Gastroesophageal sphincter (tissue), 4 donors: ENCODE data around the gene LNX2. TPM values are rescaled to one million over a fixed set of nuclear protein-coding genes. Genes with fewer than 3 reads are reported as not detected.

Experiments used
- ATAC-seq: fragments of 150-250 bp; one replicate; pipeline ENCODE4 v1.9.1; 2016; ENCODE audit warnings: mild to moderate bottlenecking, moderate library complexity
- H3K27ac ChIP-seq, 4 donors: fragments of 200-600 bp; sonication (generic) in 3 of 4; 1 replicate in 3 of 4; 2 replicates in 1 of 4; pipeline ENCODE4 v1.5.1; 2016 to 2019
- H3K27me3 ChIP-seq: fragments of 200-600 bp; sonication (generic); one replicate; pipeline ENCODE4 v1.5.1; 2019
- H3K36me3 ChIP-seq, 2 donors: fragments of 200-600 bp; sonication (generic); one replicate each; pipeline ENCODE4 v1.5.1; 2019; ENCODE audit warnings: control low read depth in 1 of 2
- H3K4me1 ChIP-seq, 3 donors: fragments of 200-600 bp; sonication (generic); 1 replicate in 2 of 3; 2 replicates in 1 of 3; pipeline ENCODE4 v1.5.1; 2016 to 2019; ENCODE audit warnings: control low read depth in 2 of 3
- H3K4me3 ChIP-seq, 2 donors: fragments of 200-600 bp; sonication (generic); one replicate each; pipeline ENCODE4 v1.5.1; 2019; ENCODE audit warnings: mild to moderate bottlenecking in 1 of 2, moderate library complexity in 1 of 2
- H3K9me3 ChIP-seq, 3 donors: fragments of 200-600 bp; sonication (generic); one replicate each; pipeline ENCODE4 v1.5.1; 2017 to 2019; ENCODE audit warnings: control low read depth in 2 of 3
- EP300 ChIP-seq: sonication (generic); formaldehyde crosslinking; IDR thresholded peaks from one replicate; pipeline ENCODE4 v1.6.1; 2017; ENCODE audit warnings: antibody characterized with exemption, mild to moderate bottlenecking
- POLR2A ChIP-seq, 2 donors: fragments of 450-650 bp; IDR thresholded peaks; one replicate each; pipeline ENCODE4 v1.6.1; 2017; ENCODE audit warnings: antibody characterized with exemption in 2 of 2, mild to moderate bottlenecking in 2 of 2, moderate library complexity in 1 of 2
- POLR2AphosphoS5 ChIP-seq: sonication (generic); formaldehyde crosslinking; IDR thresholded peaks from one replicate; pipeline ENCODE4 v1.6.1; 2017; ENCODE audit warnings: antibody characterized with exemption
- WGBS, 2 donors: methylation state at CpG; one replicate each; pipeline ENCODE4 v1.1.5; 2018; ENCODE audit warnings: low coverage in 1 of 2; 5-methylcytosine and 5-hydroxymethylcytosine counted together
- total RNA-seq, 4 donors: library from RNA; depleted of rRNA; stranded (reverse); fragments of >200 nt; gene quantifications; one replicate each; pipeline ENCODE4 v1.1.0, GENCODE V29; 2016
- TF ChIP-seq, protein P1 (sequence below), 4 experiments: fragments of 200-600 bp in 2 of 4; fragments of 450-650 bp in 2 of 4; sonication (generic) in 1 of 4; IDR thresholded peaks; one replicate each; pipeline ENCODE4 v1.5.1; 2017 to 2019; ENCODE audit warnings: antibody characterized with exemption in 4 of 4, mild to moderate bottlenecking in 2 of 4, moderate library complexity in 2 of 4

Gene LNX2
- total RNA-seq, 4 donors from 2014 or later: 10.6 to 16.0 (median 14.0) TPM

DNA sequence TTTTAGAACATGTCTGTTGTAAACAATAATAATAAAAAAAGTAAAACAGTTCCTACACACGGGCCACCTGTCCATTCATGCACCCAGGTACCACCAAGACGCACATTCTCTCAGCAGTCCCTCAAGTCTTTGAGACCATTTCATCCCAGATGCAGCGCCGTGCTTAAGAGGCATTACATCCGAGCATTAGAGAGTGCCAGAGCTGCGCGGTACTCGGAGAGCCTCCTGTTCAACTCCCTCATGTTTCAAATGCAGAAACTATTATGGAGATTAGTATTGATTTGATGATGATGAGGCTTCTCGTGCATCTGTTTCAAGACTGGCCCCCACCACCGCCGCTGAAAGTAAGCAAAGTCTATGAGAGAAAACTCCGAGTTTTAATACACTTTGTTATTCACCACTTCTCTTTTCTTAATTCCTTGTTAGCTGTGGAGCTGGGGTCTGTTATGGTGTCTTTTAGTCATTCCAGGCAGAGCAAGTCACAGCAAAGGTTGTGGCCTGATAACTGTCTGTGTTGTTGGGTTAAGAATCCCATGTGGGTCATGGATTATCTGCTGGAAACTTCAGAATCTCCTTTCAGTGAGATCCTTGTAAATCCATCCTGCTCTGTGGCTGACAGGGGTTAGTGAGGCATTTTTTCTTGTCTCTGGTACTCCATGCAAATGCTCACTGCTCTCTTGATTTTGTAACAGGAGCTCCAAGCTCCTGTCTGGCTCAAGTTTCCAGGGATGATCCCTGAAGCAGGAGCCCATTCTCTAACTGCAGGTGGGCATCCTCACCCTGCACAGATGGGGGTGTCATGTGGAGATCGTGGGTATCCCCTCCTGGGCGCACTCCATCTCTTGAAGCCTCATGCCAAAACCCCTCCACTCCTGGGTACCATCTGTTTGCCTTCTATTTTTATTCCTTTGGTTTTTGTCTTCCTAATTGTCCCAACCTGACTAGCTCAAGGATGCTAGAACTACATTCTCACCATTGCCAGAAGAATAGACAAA lies 95.1 kb downstream of the LNX2 start:
- Histone ChIP-seq H3K27ac (no peak overlapping the region), H3K9me3 (no peaks in the 10 kb centered on the region), H3K36me3 (no peaks in the 10 kb centered on the region), H3K4me1 (no peaks in the 10 kb centered on the region), H3K4me3 (no peak overlapping the region), H3K27me3 (peaks cover 19% of the 10 kb centered on the region)
- WGBS, 2 donors: 72 to 76% methylated on average over 14 of the region's 14 CpGs
- TF ChIP-seq, protein P1, sequence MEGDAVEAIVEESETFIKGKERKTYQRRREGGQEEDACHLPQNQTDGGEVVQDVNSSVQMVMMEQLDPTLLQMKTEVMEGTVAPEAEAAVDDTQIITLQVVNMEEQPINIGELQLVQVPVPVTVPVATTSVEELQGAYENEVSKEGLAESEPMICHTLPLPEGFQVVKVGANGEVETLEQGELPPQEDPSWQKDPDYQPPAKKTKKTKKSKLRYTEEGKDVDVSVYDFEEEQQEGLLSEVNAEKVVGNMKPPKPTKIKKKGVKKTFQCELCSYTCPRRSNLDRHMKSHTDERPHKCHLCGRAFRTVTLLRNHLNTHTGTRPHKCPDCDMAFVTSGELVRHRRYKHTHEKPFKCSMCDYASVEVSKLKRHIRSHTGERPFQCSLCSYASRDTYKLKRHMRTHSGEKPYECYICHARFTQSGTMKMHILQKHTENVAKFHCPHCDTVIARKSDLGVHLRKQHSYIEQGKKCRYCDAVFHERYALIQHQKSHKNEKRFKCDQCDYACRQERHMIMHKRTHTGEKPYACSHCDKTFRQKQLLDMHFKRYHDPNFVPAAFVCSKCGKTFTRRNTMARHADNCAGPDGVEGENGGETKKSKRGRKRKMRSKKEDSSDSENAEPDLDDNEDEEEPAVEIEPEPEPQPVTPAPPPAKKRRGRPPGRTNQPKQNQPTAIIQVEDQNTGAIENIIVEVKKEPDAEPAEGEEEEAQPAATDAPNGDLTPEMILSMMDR (IDR thresholded peaks at IDR 0.05): no peak
- TF ChIP-seq EP300 (no peak), POLR2A (IDR thresholded peaks at IDR 0.05) (no peak), POLR2AphosphoS5 (no peak)
- no peak for ATAC-seq

DNA sequence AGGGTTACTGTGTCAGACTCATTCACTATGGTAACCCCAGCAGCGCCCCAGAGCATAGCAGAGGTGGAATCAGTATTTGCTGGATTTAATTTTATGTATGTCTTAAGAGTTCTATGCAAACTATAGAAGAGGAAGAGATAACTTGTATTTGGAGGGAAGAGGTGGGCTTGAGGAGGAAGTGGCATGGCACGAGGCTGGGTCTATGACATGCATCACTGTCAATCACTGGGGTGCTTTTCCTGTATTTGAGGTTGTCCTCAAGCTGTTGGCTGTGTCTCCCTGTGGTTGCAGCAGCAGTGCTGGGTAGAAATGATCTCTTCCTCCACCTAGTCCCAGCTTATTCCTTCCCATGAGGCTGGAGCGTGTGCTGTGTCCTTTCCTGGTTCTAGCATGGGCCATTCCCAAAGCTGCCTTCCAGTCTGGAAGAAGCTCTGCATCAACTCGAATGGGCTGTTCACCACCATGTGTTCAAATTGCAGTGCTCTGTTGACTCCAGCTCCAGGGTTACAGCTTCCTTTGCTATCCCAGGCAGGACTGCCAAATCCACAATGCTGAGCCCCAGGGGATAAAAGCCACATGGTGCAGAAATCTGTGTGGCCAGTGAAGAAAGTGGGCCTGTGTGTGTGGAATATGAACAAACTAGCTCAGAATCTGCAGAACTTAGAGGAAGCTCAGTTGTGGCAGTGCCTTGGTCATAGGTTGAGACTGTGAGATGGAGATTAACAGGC lies 96.8 kb downstream of the LNX2 start:
- H3K9me3 ChIP-seq: no peaks in the 10 kb centered on the region
- H3K27me3 ChIP-seq: peaks cover 17% of the 10 kb centered on the region
- H3K27ac ChIP-seq: no peak overlapping the region
- H3K4me1 ChIP-seq: no peaks in the 10 kb centered on the region
- ATAC-seq: no peak
- 40 to 70% methylated on average over 1 to 4 of the region's 4 CpGs for WGBS, 2 donors
- H3K4me3 ChIP-seq: no peak overlapping the region
- TF ChIP-seq POLR2A (IDR thresholded peaks at IDR 0.05): no peak
- no peak for TF ChIP-seq EP300
- no peak for TF ChIP-seq POLR2AphosphoS5
- no peaks in the 10 kb centered on the region for H3K36me3 ChIP-seq

GRCh38 chr13:27522847-27523246 lies 97.5 kb downstream of the LNX2 start:
- no peak for TF ChIP-seq EP300
- TF ChIP-seq POLR2A (IDR thresholded peaks at IDR 0.05): no peak
- no peaks in the 10 kb centered on the region for H3K4me1 ChIP-seq
- H3K36me3 ChIP-seq: no peaks in the 10 kb centered on the region
- no peak for ATAC-seq
- peaks cover 13% of the 10 kb centered on the region for H3K27me3 ChIP-seq
- no peak overlapping the region for H3K4me3 ChIP-seq
- no peak overlapping the region for H3K27ac ChIP-seq
- 54 to 59% methylated on average over 3 to 4 of the region's 4 CpGs for WGBS, 2 donors
- H3K9me3 ChIP-seq: no peaks in the 10 kb centered on the region

- peaks cover 17% of the 10 kb centered on the region for H3K27me3 ChIP-seq
- 22 to 73% methylated on average over 1 of the region's 1 CpG for WGBS, 2 donors
- no peaks in the 10 kb centered on the region for H3K4me1 ChIP-seq
- H3K4me3 ChIP-seq: no peak overlapping the region
- ATAC-seq: no peak
- H3K27ac ChIP-seq: no peak overlapping the region
- TF ChIP-seq EP300: no peak
- TF ChIP-seq POLR2AphosphoS5: no peak
- H3K36me3 ChIP-seq: no peaks in the 10 kb centered on the region
- H3K9me3 ChIP-seq: no peaks in the 10 kb centered on the region
Measured at GRCh38 chr13:27516103-27516502, 104.2 kb downstream of the LNX2 start.

DNA sequence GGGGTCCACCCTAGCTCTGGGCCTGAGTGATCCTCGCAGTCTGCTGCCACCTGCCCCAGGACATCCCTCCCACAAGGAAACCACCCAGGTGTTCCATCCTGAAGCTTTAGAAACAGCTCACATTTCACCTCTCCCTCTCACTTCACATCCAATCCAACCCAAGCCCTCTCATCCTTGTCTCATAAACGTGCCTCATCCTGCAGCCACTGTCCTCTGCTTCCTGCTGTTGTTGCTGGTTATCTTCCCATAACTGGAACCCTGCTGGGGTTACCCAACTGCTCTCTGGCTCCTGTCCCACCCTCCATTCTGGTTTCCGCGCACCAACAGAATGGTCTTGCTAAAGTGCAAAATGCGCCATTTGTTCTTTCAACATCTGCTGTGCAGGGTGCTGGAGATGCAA lies 110.2 kb downstream of the LNX2 start:
- WGBS, 2 donors: 68 to 80% methylated on average over 3 to 4 of the region's 5 CpGs
- TF ChIP-seq EP300: no peak
- TF ChIP-seq, protein P1 (IDR thresholded peaks at IDR 0.05): no peak
- no peak for TF ChIP-seq POLR2A (IDR thresholded peaks at IDR 0.05)
- TF ChIP-seq POLR2AphosphoS5: no peak
- Histone ChIP-seq H3K36me3 (no peaks in the 10 kb centered on the region), H3K27me3 (peaks cover 7% of the 10 kb centered on the region), H3K9me3 (no peaks in the 10 kb centered on the region), H3K4me1 (no peaks in the 10 kb centered on the region), H3K4me3 (no peak overlapping the region), H3K27ac (no peak overlapping the region)
- ATAC-seq: no peak

- Histone ChIP-seq H3K4me1 (no peaks in the 10 kb centered on the region), H3K9me3 (no peaks in the 10 kb centered on the region), H3K27ac (no peak overlapping the region), H3K4me3 (no peak overlapping the region), H3K27me3 (peaks cover 7% of the 10 kb centered on the region), H3K36me3 (no peaks in the 10 kb centered on the region)
- WGBS, 2 donors: 90% methylated on average over 2 of the region's 9 CpGs; no CpG with 5 or more reads in 1 of the 2 donors
- ATAC-seq: no peak
- TF ChIP-seq POLR2A (IDR thresholded peaks at IDR 0.05) (no peak), EP300 (no peak), POLR2AphosphoS5 (no peak)
- TF ChIP-seq, protein P1 (IDR thresholded peaks at IDR 0.05): no peak
Measured at GRCh38 chr13:27508802-27509201, 111.5 kb downstream of the LNX2 start.
